Neural crest cell (in vitro differentiated cells): ENCODE results near the gene KRTAP25-1. TPM values are rescaled to one million over a fixed set of nuclear protein-coding genes. Genes with fewer than 3 reads are reported as not detected.

ENCODE experiments used
- DNase-seq: peaks from one replicate; pipeline ENCODE4 v3.0.0; 2021; ENCODE audit warnings: low read depth, mixed read lengths, low spot score
- H3K27ac Mint-ChIP-seq: one replicate; pipeline ENCODE4 v1.8.0; 2021; ENCODE audit warnings: mild to moderate bottlenecking, mixed read lengths; ENCODE audit not compliant: unreplicated experiment
- H3K27me3 Mint-ChIP-seq: 2 replicates; pipeline ENCODE4 v1.8.0; 2021; ENCODE audit warnings: low read depth, mild to moderate bottlenecking, mixed read lengths
- H3K36me3 Mint-ChIP-seq: 2 replicates; pipeline ENCODE4 v1.8.0; 2021; ENCODE audit warnings: low read depth, mild to moderate bottlenecking, mixed read lengths
- H3K4me1 Mint-ChIP-seq: 2 replicates; pipeline ENCODE4 v1.8.0; 2021; ENCODE audit warnings: mixed read lengths
- H3K4me3 Mint-ChIP-seq: one replicate; pipeline ENCODE4 v1.8.0; 2021; ENCODE audit warnings: mild to moderate bottlenecking, mixed read lengths
- H3K9me3 Mint-ChIP-seq: 2 replicates; pipeline ENCODE4 v1.8.0; 2021; ENCODE audit warnings: mixed read lengths
- CTCF ChIP-seq: fragments of 200-600 bp; sonication (generic); conservative IDR thresholded peaks from 2 replicates; pipeline ENCODE4 v1.5.0; 2021; ENCODE audit warnings: antibody characterized with exemption, mild to moderate bottlenecking
- long read RNA-seq: library from polyadenylated mRNA; unstranded; transcript quantifications from one replicate; pipeline ENCODE4 v2.0.0, GENCODE V29; 2020
- total RNA-seq: library from RNA; stranded (reverse); gene quantifications from 2 replicates; pipeline ENCODE4 v1.2.1, GENCODE V29; 2021

The KRTAP25-1 gene
- not detected in 2 replicates for total RNA-seq
- long read RNA-seq: 0 reads

GRCh38 chr21:30289215-30289614 is at the start of gene KRTAP25-1:
KRTAP25-1 (minus strand) TSS chr21:30289514; CDS start chr21:30289490, 24 bp downstream.
- H3K4me1 Mint-ChIP-seq: no peaks in the 10 kb centered on the region
- no peak within 1 kb of the TSS for H3K4me3 Mint-ChIP-seq
- H3K36me3 Mint-ChIP-seq: no peaks in the 10 kb centered on the region
- peaks cover 15% of the 10 kb centered on the region for H3K27me3 Mint-ChIP-seq
- peaks cover 2% of the 10 kb centered on the region for H3K9me3 Mint-ChIP-seq
- no peak for TF ChIP-seq CTCF
- no peak within 1 kb of the TSS for H3K27ac Mint-ChIP-seq
- DNase-seq: no peak

- Mint-ChIP-seq H3K27ac (no peak overlapping the region), H3K27me3 (no peaks in the 10 kb centered on the region), H3K9me3 (no peaks in the 10 kb centered on the region), H3K4me3 (no peak overlapping the region), H3K4me1 (no peaks in the 10 kb centered on the region), H3K36me3 (no peaks in the 10 kb centered on the region)
- DNase-seq: no peak
- no peak for TF ChIP-seq CTCF
Measured at GRCh38 chr21:30338717-30339116, 49.4 kb upstream of the KRTAP25-1 start.

- no peaks in the 10 kb centered on the region for H3K27me3 Mint-ChIP-seq
- no peaks in the 10 kb centered on the region for H3K36me3 Mint-ChIP-seq
- H3K9me3 Mint-ChIP-seq: no peaks in the 10 kb centered on the region
- DNase-seq: no peak
- no peak overlapping the region for H3K27ac Mint-ChIP-seq
- H3K4me3 Mint-ChIP-seq: no peak overlapping the region
- TF ChIP-seq CTCF: no peak
- H3K4me1 Mint-ChIP-seq: no peaks in the 10 kb centered on the region
Measured at GRCh38 chr21:30337772-30338171, 48.5 kb upstream of the KRTAP25-1 start.

- no peak for TF ChIP-seq CTCF
- no peak within 1 kb of the TSS for H3K27ac Mint-ChIP-seq
- DNase-seq: no peak
- H3K4me3 Mint-ChIP-seq: no peak within 1 kb of the TSS
- H3K9me3 Mint-ChIP-seq: no peaks in the 10 kb centered on the region
- H3K36me3 Mint-ChIP-seq: no peaks in the 10 kb centered on the region
- H3K4me1 Mint-ChIP-seq: no peaks in the 10 kb centered on the region
- H3K27me3 Mint-ChIP-seq: no peaks in the 10 kb centered on the region
Measured at GRCh38 chr21:30337276-30337744, 48.0 kb upstream of the KRTAP25-1 start, which contains the start of gene KRTAP27-1. KRTAP27-1 (minus strand) TSS chr21:30337694; CDS start chr21:30337668, 26 bp downstream.

- TF ChIP-seq CTCF: no peak
- no peaks in the 10 kb centered on the region for H3K36me3 Mint-ChIP-seq
- H3K27me3 Mint-ChIP-seq: no peaks in the 10 kb centered on the region
- no peak overlapping the region for H3K4me3 Mint-ChIP-seq
- H3K9me3 Mint-ChIP-seq: no peaks in the 10 kb centered on the region
- no peaks in the 10 kb centered on the region for H3K4me1 Mint-ChIP-seq
- no peak for DNase-seq
- no peak overlapping the region for H3K27ac Mint-ChIP-seq
Measured at GRCh38 chr21:30336596-30336995, 47.3 kb upstream of the KRTAP25-1 start.

GRCh38 chr21:30333736-30334135 is 44.4 kb upstream of the KRTAP25-1 start:
- no peak for DNase-seq
- no peaks in the 10 kb centered on the region for H3K36me3 Mint-ChIP-seq
- H3K27ac Mint-ChIP-seq: no peak overlapping the region
- no peaks in the 10 kb centered on the region for H3K4me1 Mint-ChIP-seq
- TF ChIP-seq CTCF: no peak
- H3K9me3 Mint-ChIP-seq: no peaks in the 10 kb centered on the region
- H3K4me3 Mint-ChIP-seq: no peak overlapping the region
- no peaks in the 10 kb centered on the region for H3K27me3 Mint-ChIP-seq
